ENCODE measurements around the gene EFCAB8.
"Not testable (repeated sequence)": the region's sequence is repeated elsewhere in the genome, so short reads cannot be mapped to it uniquely, and the experiment has no call there.

The EFCAB8 gene

GRCh38 chr20:32973077-32973717 is 114.5 kb downstream of the EFCAB8 start:
- no peak for DNase-seq

GRCh38 chr20:32974204-32975064 is 115.7 kb downstream of the EFCAB8 start:
- DNase-seq, result peak; percentile 1

- DNase-seq, result not testable (repeated sequence)
Measured at GRCh38 chr20:32975121-32975520, 116.4 kb downstream of the EFCAB8 start.

DNA sequence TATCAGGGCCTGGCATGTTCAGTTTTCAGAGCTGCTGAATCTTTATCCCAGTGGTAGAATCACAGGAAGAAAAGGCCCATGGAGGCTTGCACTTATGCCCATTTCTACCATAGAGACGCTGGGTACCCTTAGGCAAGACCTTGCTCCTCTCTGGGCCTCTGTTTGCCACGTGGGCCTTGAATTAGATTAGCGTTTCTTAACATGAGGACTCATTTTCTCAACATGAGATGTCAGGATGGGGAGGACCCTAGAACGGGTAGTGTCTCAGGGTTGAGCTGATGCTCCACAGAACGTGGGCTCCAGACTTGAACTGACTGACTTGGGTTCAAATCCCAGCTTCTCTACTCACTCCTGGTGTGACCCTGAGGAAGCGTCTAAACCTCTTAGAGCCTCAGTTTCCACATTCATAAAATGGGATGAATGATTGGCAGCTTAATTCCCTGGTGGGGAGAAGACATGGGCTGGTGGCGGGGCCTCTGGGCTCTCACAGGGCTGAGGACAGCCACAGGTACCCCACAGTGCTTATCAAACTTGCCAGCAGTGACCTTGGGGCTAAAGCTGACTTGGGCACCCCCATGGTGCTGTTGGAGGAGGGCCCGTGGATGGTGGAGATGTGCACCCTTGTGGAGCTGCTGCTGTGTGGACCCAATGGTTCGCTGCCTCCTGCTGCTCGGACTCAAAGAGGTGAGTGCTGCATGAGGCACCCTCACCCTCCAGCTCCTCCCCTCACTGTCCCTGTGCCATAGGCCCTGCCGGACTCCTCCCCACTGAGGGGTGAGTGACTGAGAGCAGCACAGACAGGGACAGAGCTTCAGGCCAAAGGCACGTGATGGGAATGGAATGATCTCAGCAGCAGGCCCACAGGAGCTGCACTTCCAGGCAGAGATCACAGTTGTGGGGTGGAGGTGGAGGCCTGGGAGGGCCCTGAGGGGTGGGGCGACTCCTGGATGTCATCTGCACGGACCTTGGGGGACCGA is 117.3 kb downstream of the EFCAB8 start:
- DNase-seq, result peak; percentile 8

- no peak for DNase-seq
Measured at GRCh38 chr20:32976746-32977145, 118.0 kb downstream of the EFCAB8 start.

DNA sequence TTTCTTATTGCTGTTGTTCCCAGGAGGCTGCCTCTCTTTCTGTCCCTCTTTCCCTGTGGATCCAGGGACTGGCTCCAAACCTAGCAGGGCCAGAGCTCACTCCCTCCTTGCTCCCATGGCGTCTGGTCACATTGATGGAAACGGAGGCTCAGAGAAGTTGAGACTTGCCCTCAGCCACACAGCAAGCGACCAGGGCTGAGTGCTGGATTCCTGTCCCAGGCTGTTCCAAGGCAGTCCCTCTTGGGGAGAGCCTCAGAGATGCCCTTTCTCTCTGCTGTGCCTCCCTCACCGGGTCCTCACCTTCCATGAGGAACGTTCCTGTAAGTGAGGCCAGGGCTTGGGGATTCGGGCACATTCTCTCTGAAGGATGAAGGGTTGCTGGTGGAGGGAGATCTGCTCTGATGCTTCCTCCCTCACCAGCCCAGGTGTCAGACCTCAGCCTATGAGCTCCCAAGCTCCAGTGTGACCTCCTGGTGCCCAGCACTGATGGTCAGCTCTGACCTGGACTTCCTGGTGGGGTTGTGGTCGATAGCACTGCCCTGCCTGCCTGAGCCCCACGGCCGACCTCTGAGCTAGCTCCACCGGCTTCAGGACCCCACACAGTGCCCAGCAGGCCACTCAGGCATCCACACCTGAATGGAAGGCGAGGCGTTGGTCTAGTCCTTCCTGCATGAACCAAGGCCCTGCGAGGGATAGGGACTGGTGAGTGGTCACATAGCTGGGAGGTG is 118.7 kb downstream of the EFCAB8 start:
- no peak for DNase-seq

GRCh38 chr20:32978009-32978335 is 119.2 kb downstream of the EFCAB8 start:
- peak; percentile 15 for DNase-seq

- no peak for DNase-seq
Measured at GRCh38 chr20:32979201-32979998, 120.7 kb downstream of the EFCAB8 start.

- DNase-seq, result peak; percentile 49
Measured at GRCh38 chr20:32980131-32980941, 121.6 kb downstream of the EFCAB8 start.

DNA sequence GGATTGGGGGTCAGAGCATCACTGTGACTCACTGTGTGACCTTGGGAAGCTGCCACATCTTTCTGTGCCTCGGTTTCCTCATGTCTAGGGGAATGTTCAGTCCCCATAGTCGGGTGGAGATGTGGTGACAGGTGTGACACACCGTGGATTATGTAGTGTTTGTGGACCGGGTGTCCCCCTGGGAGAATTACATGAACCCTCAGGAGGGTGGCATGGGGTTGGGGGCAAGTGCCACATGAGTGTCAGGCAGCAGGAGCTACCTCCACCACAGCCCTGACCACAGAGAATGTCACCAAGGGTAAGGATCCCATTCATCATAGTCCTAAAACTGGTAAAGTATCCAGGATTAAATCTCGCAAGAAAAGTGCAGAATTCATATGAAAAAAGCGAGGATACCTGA is 122.3 kb downstream of the EFCAB8 start:
- DNase-seq, result no peak

GRCh38 chr20:32982617-32983458 is 124.1 kb downstream of the EFCAB8 start:
- DNase-seq, result peak; percentile 45

GRCh38 chr20:32983459-32984112 is 124.9 kb downstream of the EFCAB8 start:
- DNase-seq, result no peak

GRCh38 chr20:32984196-32984595 is 125.5 kb downstream of the EFCAB8 start:
- no peak for DNase-seq

DNA sequence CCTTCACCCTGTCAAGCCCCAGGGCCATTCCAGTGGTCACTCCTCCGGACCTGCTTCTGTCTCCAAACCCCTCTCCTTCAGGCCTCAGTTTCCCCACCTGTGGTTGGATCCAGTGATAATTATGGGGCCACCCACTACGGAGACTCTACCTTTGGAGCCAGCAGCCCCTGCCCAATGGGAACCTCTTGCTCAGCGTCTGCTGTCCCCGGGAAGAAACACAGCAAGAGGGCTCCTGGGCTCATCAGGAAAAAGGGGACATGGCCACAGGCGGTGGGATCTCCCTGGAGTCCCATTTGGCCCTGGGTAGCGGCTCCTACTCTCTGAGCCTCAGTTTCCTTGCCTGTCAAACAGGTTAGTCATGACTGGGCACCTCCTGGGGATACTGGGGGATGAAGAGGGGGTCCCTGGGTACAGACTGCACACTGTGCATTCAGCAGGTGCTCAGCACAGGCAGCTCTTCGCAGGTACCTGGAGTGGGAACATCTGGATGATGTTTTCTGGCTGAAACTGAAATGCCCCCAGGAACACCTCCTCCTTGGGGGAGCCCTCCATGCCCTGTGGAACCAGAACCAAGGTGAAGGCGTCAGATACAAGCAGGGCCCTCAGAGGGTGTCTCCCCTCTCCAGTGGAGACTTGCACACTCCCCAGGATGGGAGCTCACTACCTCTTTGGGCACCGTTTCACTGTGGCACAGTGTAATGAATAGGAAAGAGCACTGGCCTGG is 126.1 kb downstream of the EFCAB8 start:
- no peak for DNase-seq

DNA sequence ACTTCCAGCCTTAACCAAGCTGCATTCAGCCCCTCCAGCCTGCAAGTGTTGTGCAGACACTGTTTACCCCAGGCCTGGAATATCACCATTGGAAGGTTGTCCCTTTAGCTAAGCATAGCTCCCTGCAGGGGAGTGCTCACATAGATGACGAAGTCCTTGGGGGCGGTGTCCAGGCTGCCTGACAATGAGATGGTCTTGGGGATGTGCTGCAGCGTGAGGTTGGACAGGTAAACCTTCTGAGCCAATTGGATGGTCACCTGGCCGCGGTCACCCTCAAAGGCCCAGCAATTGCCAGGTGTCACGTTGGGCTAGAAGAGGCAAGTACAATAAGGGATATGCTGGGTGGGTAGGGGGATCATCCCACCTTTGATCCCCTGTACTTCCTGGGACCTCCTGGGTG is 126.9 kb downstream of the EFCAB8 start:
- no peak for DNase-seq

- no peak for DNase-seq
Measured at GRCh38 chr20:32986331-32986966, 127.7 kb downstream of the EFCAB8 start.

- no peak for DNase-seq
Measured at GRCh38 chr20:32987044-32987825, 128.5 kb downstream of the EFCAB8 start.

Data from femur (tissue), 1 donor.